Neural progenitor cell (in vitro differentiated cells): Measurements from ENCODE around the gene HOMER2. TPM values are rescaled to one million over a fixed set of nuclear protein-coding genes. Genes with fewer than 3 reads are reported as not detected.

Experiments used
- DNase-seq: peaks from one replicate; pipeline ENCODE4 v3.0.0-alpha.2; 2016; ENCODE audit warnings: low spot score
- H2AFZ ChIP-seq: fragments of 200-600 bp; sonication (generic); replicated peaks from 2 replicates; pipeline ENCODE4 v1.6.1; 2016; ENCODE audit warnings: antibody characterized with exemption
- H3F3A ChIP-seq: fragments of 200-600 bp; sonication (generic); 2 replicates; pipeline ENCODE4 v1.6.1; 2016; ENCODE audit warnings: antibody characterized with exemption, low read depth
- H3K27ac ChIP-seq: fragments of 200-600 bp; sonication (generic); 2 replicates; pipeline ENCODE4 v1.5.1; 2016; ENCODE audit warnings: mild to moderate bottlenecking
- H3K27me3 ChIP-seq: fragments of 200-600 bp; sonication (generic); 2 replicates; pipeline ENCODE4 v1.6.1; 2016; ENCODE audit warnings: mild to moderate bottlenecking, moderate library complexity
- H3K36me3 ChIP-seq: fragments of 200-600 bp; sonication (generic); 2 replicates; pipeline ENCODE4 v1.5.1; 2016
- H3K4me1 ChIP-seq: fragments of 200-600 bp; sonication (generic); 2 replicates; pipeline ENCODE4 v1.6.1; 2016; ENCODE audit warnings: mixed run types
- H3K4me2 ChIP-seq: fragments of 200-600 bp; sonication (generic); 2 replicates; pipeline ENCODE4 v1.6.1; 2016
- H3K4me3 ChIP-seq: fragments of 200-600 bp; sonication (generic); 2 replicates; pipeline ENCODE4 v1.5.1; 2016
- H3K79me2 ChIP-seq: fragments of 200-600 bp; sonication (generic); 2 replicates; pipeline ENCODE4 v1.6.1; 2016; ENCODE audit warnings: low read depth
- H3K9ac ChIP-seq: fragments of 200-600 bp; sonication (generic); 2 replicates; pipeline ENCODE4 v1.6.1; 2016
- H3K9me3 ChIP-seq: fragments of 200-600 bp; sonication (generic); 2 replicates; pipeline ENCODE4 v1.5.1; 2016; ENCODE audit warnings: low read depth
- H4K20me1 ChIP-seq: fragments of 200-600 bp; sonication (generic); 2 replicates; pipeline ENCODE4 v1.6.1; 2016; ENCODE audit warnings: low read depth
- H3K27ac Mint-ChIP-seq: 3 replicates; pipeline ENCODE4 v1.8.0; 2021; ENCODE audit warnings: mixed read lengths
- H3K27me3 Mint-ChIP-seq: 2 replicates; pipeline ENCODE4 v1.8.0; 2022; ENCODE audit warnings: low read depth, mild to moderate bottlenecking, inconsistent platforms, moderate library complexity, mixed read lengths; ENCODE audit not compliant: insufficient read depth
- H3K36me3 Mint-ChIP-seq: 3 replicates; pipeline ENCODE4 v1.8.0; 2021; ENCODE audit warnings: mixed read lengths
- H3K4me1 Mint-ChIP-seq: 3 replicates; pipeline ENCODE4 v1.8.0; 2021; ENCODE audit warnings: mixed read lengths
- H3K4me3 Mint-ChIP-seq: 3 replicates; pipeline ENCODE4 v1.8.0; 2021; ENCODE audit warnings: mild to moderate bottlenecking, moderate library complexity, mixed read lengths
- H3K9me3 Mint-ChIP-seq: 3 replicates; pipeline ENCODE4 v1.8.0; 2020; ENCODE audit warnings: mixed read lengths
- EZH2 ChIP-seq: fragments of 200-600 bp; sonication (generic); IDR thresholded peaks from 2 replicates; pipeline ENCODE4 v1.6.1; 2017; ENCODE audit warnings: antibody characterized with exemption, mild to moderate bottlenecking, moderate library complexity
- EZH2phosphoT487 ChIP-seq: fragments of 200-600 bp; sonication (generic); IDR thresholded peaks from 2 replicates; pipeline ENCODE4 v1.6.1; 2017; ENCODE audit warnings: antibody characterized with exemption
- total RNA-seq: library from RNA; depleted of rRNA; stranded (reverse); fragments of >200 nt; gene quantifications from 2 replicates; pipeline ENCODE4 v1.2.3, GENCODE V29; 2015; ENCODE audit warnings: low replicate concordance
- TF ChIP-seq, protein P1 (sequence below): fragments of 200-600 bp; sonication (generic); IDR thresholded peaks from 2 replicates; pipeline ENCODE4 v1.5.1; 2017; ENCODE audit warnings: antibody characterized with exemption, mild to moderate bottlenecking

Gene HOMER2
- total RNA-seq, 1 donor from 2014 or later, result 259 TPM

DNA sequence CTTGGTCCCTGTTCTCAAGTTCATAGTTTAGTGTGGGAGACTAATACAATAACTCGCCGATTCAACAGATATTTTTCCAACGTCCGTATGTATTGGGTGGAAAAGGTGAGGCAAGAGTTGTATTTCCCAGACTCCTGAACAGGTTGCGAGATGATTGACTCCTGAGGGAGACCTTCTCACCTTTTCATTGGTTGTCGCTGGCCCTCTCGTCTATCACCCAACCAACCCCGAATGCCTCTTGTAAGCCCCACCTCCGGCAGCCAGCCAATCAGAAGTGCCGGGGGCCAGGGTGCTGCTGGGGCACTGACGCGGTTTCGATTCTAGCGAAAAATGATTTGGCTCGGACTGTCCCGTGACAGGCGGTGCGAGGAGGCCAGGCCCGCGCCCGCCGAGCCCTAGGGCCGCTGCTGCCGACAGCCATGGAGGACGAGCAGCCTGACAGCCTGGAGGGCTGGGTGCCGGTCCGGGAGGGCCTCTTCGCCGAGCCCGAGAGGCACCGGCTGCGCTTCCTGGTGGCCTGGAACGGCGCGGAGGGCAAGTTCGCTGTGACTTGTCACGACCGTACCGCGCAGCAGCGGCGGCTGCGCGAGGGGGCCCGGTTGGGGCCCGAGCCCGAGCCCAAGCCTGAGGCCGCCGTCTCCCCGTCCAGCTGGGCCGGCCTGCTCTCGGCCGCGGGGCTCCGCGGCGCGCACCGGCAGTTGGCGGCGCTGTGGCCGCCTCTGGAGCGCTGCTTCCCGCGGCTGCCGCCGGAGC is 143.0 kb downstream of the HOMER2 start, which contains the start of gene WHAMM:
Gene WHAMM, plus strand, starts transcription at position 321 of the 753 bp plus-strand sequence. Its CDS starts 99 bp downstream, at position 420.
- TF ChIP-seq, protein P1, sequence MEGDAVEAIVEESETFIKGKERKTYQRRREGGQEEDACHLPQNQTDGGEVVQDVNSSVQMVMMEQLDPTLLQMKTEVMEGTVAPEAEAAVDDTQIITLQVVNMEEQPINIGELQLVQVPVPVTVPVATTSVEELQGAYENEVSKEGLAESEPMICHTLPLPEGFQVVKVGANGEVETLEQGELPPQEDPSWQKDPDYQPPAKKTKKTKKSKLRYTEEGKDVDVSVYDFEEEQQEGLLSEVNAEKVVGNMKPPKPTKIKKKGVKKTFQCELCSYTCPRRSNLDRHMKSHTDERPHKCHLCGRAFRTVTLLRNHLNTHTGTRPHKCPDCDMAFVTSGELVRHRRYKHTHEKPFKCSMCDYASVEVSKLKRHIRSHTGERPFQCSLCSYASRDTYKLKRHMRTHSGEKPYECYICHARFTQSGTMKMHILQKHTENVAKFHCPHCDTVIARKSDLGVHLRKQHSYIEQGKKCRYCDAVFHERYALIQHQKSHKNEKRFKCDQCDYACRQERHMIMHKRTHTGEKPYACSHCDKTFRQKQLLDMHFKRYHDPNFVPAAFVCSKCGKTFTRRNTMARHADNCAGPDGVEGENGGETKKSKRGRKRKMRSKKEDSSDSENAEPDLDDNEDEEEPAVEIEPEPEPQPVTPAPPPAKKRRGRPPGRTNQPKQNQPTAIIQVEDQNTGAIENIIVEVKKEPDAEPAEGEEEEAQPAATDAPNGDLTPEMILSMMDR, result peak; percentile 45
- no peak for TF ChIP-seq EZH2phosphoT487
- peak within 1 kb of the TSS; percentile 60 for H3K27ac Mint-ChIP-seq

GRCh38 chr15:82808634-82809041 is 143.9 kb downstream of the HOMER2 start:
- H3K27me3 ChIP-seq, result peaks cover 31% of the 10 kb centered on the region
- peaks cover 13% of the 10 kb centered on the region for H4K20me1 ChIP-seq
- H3K9me3 ChIP-seq, result no peaks in the 10 kb centered on the region
- H3K4me3 Mint-ChIP-seq, result peak overlapping the region; percentile 86
- no peak overlapping the region for H3K4me3 ChIP-seq
- no peak for TF ChIP-seq EZH2
- TF ChIP-seq, protein P1, result no peak
- no peak for TF ChIP-seq EZH2phosphoT487
- no peaks in the 10 kb centered on the region for H3K9me3 Mint-ChIP-seq
- peak overlapping the region; percentile 97 for H2AFZ ChIP-seq
- no peaks in the 10 kb centered on the region for H3K36me3 ChIP-seq
- H3K27me3 Mint-ChIP-seq, result peaks cover 4% of the 10 kb centered on the region
- peaks cover 4% of the 10 kb centered on the region for H3K36me3 Mint-ChIP-seq
- peaks cover 21% of the 10 kb centered on the region for H3F3A ChIP-seq
- no peak for DNase-seq
- no peak overlapping the region for H3K27ac Mint-ChIP-seq
- H3K9ac ChIP-seq, result no peak overlapping the region
- H3K27ac ChIP-seq, result no peak overlapping the region
- peaks cover 11% of the 10 kb centered on the region for H3K4me1 ChIP-seq
- peaks cover 25% of the 10 kb centered on the region for H3K4me1 Mint-ChIP-seq
- H3K79me2 ChIP-seq, result peaks cover 12% of the 10 kb centered on the region
- no peak overlapping the region for H3K4me2 ChIP-seq

More for the DNA sequence above, 143.0 kb downstream of the HOMER2 start, which contains the start of gene WHAMM:
- Histone ChIP-seq H3K9me3 (no peaks in the 10 kb centered on the region), H3F3A (peaks cover 21% of the 10 kb centered on the region), H3K9ac (peak within 1 kb of the TSS; percentile 54), H3K36me3 (no peaks in the 10 kb centered on the region), H2AFZ (peak within 1 kb of the TSS; percentile 97), H3K4me3 (peak within 1 kb of the TSS; percentile 87), H3K4me2 (peak within 1 kb of the TSS; percentile 77), H4K20me1 (peaks cover 13% of the 10 kb centered on the region), H3K4me1 (peaks cover 11% of the 10 kb centered on the region), H3K27ac (peak within 1 kb of the TSS; percentile 70), H3K79me2 (peaks cover 12% of the 10 kb centered on the region), H3K27me3 (peaks cover 23% of the 10 kb centered on the region)
- peaks cover 25% of the 10 kb centered on the region for H3K4me1 Mint-ChIP-seq
- H3K9me3 Mint-ChIP-seq, result no peaks in the 10 kb centered on the region
- H3K36me3 Mint-ChIP-seq, result peaks cover 8% of the 10 kb centered on the region
- H3K4me3 Mint-ChIP-seq, result peak within 1 kb of the TSS; percentile 91
- H3K27me3 Mint-ChIP-seq, result peaks cover 4% of the 10 kb centered on the region
- peak; percentile 96 for DNase-seq

GRCh38 chr15:82807920-82808633 is 144.4 kb downstream of the HOMER2 start:
- H3K27me3 Mint-ChIP-seq, result peaks cover 8% of the 10 kb centered on the region

More at GRCh38 chr15:82807920-82808633, 144.4 kb downstream of the HOMER2 start:
- peaks cover 37% of the 10 kb centered on the region for H3K27me3 ChIP-seq
- H3K4me1 ChIP-seq, result peaks cover 11% of the 10 kb centered on the region
- no peak for DNase-seq
- Mint-ChIP-seq H3K9me3 (no peaks in the 10 kb centered on the region), H3K4me3 (peak overlapping the region; percentile 86), H3K4me1 (peaks cover 25% of the 10 kb centered on the region), H3K27ac (no peak overlapping the region), H3K36me3 (peaks cover 4% of the 10 kb centered on the region)
- no peak overlapping the region for H3K27ac ChIP-seq
- peaks cover 21% of the 10 kb centered on the region for H3F3A ChIP-seq
- peak overlapping the region; percentile 97 for H2AFZ ChIP-seq
- no peaks in the 10 kb centered on the region for H3K36me3 ChIP-seq
- no peak overlapping the region for H3K4me3 ChIP-seq
- TF ChIP-seq, protein P1, result no peak
- TF ChIP-seq EZH2phosphoT487 (no peak), EZH2 (no peak)
- H3K9ac ChIP-seq, result no peak overlapping the region
- no peaks in the 10 kb centered on the region for H3K9me3 ChIP-seq
- H3K79me2 ChIP-seq, result peaks cover 12% of the 10 kb centered on the region
- H4K20me1 ChIP-seq, result peaks cover 13% of the 10 kb centered on the region
- no peak overlapping the region for H3K4me2 ChIP-seq
